ENCODE data around the gene PDIA6.

GRCh38 chr2:10764096-10764785 is 48.3 kb downstream of the PDIA6 start:
- TF ChIP-seq CTCF (conservative IDR thresholded peaks at IDR 0.05; ENCODE audit: low read depth, low read length) (no peak), POLR2A (IDR thresholded peaks at IDR 0.05; ENCODE audit: low read depth, low read length) (no peak), RAD21 (IDR thresholded peaks at IDR 0.05; ENCODE audit: low read length) (no peak), CEBPB (IDR thresholded peaks at IDR 0.05; ENCODE audit: low read depth, low read length) (no peak), SMC3 (IDR thresholded peaks at IDR 0.05; ENCODE audit: low read depth, low read length) (no peak)
